Activated CD4-positive, alpha-beta memory T cell treated with anti-CD3 and anti-CD28 coated beads, Interleukin-2, amount 10 ng/mL, durations not matched to agents 7 days and 5 days (primary cell): ENCODE data around the gene SEC22A. TPM values are rescaled to one million over a fixed set of nuclear protein-coding genes. Genes with fewer than 3 reads are reported as not detected.

Experiments
- CTCF ChIA-PET: fragments of 350-600 bp; sonication (Branson Sonifier 250); formaldehyde crosslinking; loops from one replicate; lab custom pipeline; 2021; ENCODE audit warnings: antibody characterized with exemption, inconsistent platforms; lab: Charles Lee
- POLR2A ChIA-PET: fragments of 350-600 bp; sonication (Branson Sonifier 250); formaldehyde crosslinking; loops from one replicate; lab custom pipeline; 2021; ENCODE audit warnings: antibody characterized with exemption; lab: Charles Lee
- DNase-seq: peaks from one replicate; pipeline ENCODE4 v3.0.0-alpha.2; 2020
- H3K27ac Mint-ChIP-seq: one replicate; pipeline ENCODE4 v1.8.0; 2021; ENCODE audit warnings: mild to moderate bottlenecking, mixed read lengths
- H3K27me3 Mint-ChIP-seq: one replicate; pipeline ENCODE4 v1.8.0; 2021; ENCODE audit warnings: mixed read lengths
- H3K36me3 Mint-ChIP-seq: one replicate; pipeline ENCODE4 v1.8.0; 2021; ENCODE audit warnings: low read depth, mixed read lengths
- H3K4me1 Mint-ChIP-seq: one replicate; pipeline ENCODE4 v1.8.0; 2021; ENCODE audit warnings: mixed read lengths
- H3K4me3 Mint-ChIP-seq: one replicate; pipeline ENCODE4 v1.8.0; 2021; ENCODE audit warnings: mild to moderate bottlenecking, mixed read lengths
- H3K9me3 Mint-ChIP-seq: one replicate; pipeline ENCODE4 v1.8.0; 2021; ENCODE audit warnings: mixed read lengths
- total RNA-seq, 2 experiments: library from RNA; stranded (reverse); gene quantifications; one replicate each; pipeline ENCODE4 v1.2.3, GENCODE V29; 2021

SEC22A gene
- total RNA-seq, 2 experiments from 2014 or later = 18.0 to 18.6 TPM

DNA sequence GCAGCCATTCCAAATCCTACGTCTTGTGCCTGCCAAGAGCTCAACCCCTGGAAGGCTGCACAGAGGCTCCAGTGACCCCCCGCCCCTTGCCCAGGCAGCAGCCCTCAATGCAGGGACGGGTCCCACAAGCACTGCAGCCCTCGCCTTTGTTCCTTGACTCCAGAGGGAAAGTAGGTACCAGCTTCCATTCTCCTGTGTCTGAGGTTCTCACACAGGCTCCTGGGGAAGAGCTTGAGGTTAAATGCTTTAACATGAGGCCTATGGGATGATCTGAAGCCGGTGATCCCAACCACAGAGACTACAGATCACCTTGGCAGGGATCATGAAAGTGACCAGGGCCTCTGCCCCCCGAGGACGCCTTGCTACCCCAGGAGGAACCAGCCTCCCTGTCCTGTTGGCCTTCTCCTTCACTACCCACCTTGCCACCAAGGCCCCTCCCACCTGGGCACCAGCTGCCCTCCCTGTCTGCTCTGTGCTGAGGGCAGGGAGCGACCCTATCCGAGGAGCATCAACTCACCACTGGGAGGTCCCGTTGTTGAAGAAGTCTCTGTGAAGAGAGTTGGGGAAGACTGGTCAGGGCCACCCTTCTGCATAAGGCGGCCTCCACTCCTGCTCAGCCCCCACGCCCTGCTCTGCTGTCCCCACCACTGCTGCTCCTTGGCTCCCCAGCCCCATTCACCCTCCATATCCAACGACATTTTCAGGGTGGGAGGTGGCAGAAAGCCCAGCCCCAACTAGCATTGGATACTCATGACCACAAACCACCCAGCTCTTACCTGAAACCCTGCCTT lies 95.3 kb downstream of the SEC22A start:
- Mint-ChIP-seq H3K27me3 (no peaks in the 10 kb centered on the region), H3K9me3 (no peaks in the 10 kb centered on the region), H3K27ac (no peak overlapping the region), H3K36me3 (no peaks in the 10 kb centered on the region), H3K4me1 (no peaks in the 10 kb centered on the region), H3K4me3 (no peak overlapping the region)
- DNase-seq = no peak
- ChIA-PET CTCF (no interaction called here), POLR2A (no interaction called here)

DNA sequence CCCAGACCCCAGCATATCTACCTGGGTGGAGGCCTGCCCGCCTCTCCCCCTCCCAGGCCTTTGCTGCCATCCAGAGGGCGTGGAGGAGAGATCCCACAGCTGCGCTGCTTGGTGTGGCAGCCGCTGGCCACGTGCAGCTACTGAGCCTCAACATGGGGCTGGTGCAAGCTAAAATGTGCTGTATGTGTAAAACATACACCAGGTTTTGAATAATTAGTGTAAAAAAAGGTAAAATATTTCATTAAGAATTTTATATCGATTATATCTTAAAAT lies 95.8 kb downstream of the SEC22A start:
- CTCF ChIA-PET = interaction anchor here (0.6 kb wide), 1 partner anchor 76 kb away, joined by 3 read pairs; no protein-coding TSS in a partner anchor
- H3K4me3 Mint-ChIP-seq = no peak overlapping the region
- DNase-seq = no peak
- H3K27ac Mint-ChIP-seq = no peak overlapping the region
- no peaks in the 10 kb centered on the region for H3K36me3 Mint-ChIP-seq
- no peaks in the 10 kb centered on the region for H3K4me1 Mint-ChIP-seq
- POLR2A ChIA-PET = no interaction called here
- H3K9me3 Mint-ChIP-seq = no peaks in the 10 kb centered on the region
- H3K27me3 Mint-ChIP-seq = no peaks in the 10 kb centered on the region

DNA sequence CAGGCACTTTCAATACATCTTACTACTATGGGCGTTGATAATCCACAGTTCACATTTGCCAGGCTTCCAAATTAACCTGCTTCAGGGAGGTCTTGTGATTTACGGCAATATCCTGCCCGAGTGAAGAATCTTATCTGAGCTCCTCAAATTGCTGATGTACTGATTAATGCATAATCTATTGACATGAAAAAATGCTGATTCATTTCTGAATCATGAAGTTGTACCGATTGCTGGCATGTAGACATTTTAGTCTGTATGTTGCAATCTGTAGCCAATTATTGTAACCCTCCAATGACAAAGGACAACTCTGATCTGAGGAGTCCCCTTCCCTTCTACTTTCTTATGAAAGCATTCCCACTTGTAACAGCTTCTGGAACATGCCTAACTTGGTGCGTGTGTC lies 97.2 kb downstream of the SEC22A start:
- Mint-ChIP-seq H3K4me3 (no peak overlapping the region), H3K9me3 (no peaks in the 10 kb centered on the region), H3K36me3 (no peaks in the 10 kb centered on the region), H3K4me1 (no peaks in the 10 kb centered on the region), H3K27ac (no peak overlapping the region), H3K27me3 (no peaks in the 10 kb centered on the region)
- POLR2A ChIA-PET = no interaction called here
- DNase-seq = no peak
- CTCF ChIA-PET = no interaction called here

DNA sequence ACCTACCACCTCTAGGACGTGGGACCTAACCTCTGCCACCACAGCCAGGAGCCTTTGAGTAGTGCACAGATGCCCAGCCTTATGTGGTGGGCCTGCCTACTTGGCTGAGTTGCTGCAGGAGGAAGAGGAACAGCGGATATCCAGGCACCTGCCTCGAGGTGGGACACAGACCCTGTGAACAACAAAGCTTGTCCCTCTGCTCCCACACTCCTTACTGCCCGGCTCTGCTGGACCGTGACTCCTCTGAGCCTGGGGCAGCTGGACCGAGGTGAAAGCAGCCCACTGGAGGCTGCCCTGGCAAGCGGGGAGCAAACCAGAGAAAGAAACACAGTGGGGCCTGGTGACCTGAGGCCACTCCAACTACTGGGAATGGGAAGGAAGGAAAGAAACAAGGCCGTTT lies 97.8 kb downstream of the SEC22A start:
- H3K27me3 Mint-ChIP-seq = no peaks in the 10 kb centered on the region
- no peak for DNase-seq
- no peaks in the 10 kb centered on the region for H3K36me3 Mint-ChIP-seq
- H3K4me3 Mint-ChIP-seq = no peak overlapping the region
- POLR2A ChIA-PET = no interaction called here
- H3K27ac Mint-ChIP-seq = no peak overlapping the region
- CTCF ChIA-PET = no interaction called here
- no peaks in the 10 kb centered on the region for H3K4me1 Mint-ChIP-seq
- H3K9me3 Mint-ChIP-seq = no peaks in the 10 kb centered on the region

DNA sequence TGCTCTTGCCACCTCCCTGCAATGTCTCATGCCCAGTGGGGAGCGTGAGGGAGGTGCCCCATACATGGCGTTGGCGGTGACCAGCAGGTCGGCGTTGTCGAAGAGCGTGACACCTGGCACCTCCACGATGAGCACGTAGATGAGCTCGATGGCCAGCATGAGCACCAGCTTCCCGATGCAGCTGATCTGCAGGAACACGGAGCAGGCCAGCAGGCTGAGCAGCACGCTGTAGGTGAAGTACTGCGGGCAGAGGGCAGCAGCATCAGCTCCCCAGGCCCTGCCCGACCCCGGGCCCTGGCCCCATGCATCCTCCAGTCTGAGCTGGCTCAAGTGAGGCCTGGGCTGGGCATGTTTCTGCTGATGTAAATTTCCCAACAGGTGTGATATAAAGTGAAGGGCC lies 98.3 kb downstream of the SEC22A start:
- Mint-ChIP-seq H3K9me3 (no peaks in the 10 kb centered on the region), H3K27me3 (no peaks in the 10 kb centered on the region), H3K4me3 (no peak overlapping the region), H3K36me3 (no peaks in the 10 kb centered on the region), H3K27ac (no peak overlapping the region), H3K4me1 (no peaks in the 10 kb centered on the region)
- POLR2A ChIA-PET = no interaction called here
- no peak for DNase-seq
- CTCF ChIA-PET = no interaction called here

DNA sequence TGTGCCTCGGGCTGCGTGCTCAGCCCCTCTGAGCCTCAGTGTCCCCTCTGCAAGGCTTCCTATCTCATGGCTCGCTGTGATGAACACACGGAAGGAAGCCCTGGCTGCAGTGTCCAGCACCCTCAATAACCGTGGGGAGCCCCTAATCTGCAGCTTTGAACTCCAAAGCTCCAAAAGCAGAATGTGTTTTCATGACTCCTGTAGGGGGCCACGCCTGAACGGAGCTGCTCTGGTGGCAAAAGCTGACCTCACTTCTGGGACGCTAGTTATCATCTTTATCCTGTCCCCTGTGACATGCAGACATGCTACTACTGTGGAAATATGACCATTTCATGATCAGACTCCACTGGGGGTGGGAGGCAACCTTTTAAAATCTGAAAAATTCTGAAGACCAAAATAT lies 98.8 kb downstream of the SEC22A start:
- Mint-ChIP-seq H3K27ac (no peak overlapping the region), H3K4me1 (no peaks in the 10 kb centered on the region), H3K27me3 (no peaks in the 10 kb centered on the region), H3K9me3 (no peaks in the 10 kb centered on the region), H3K4me3 (no peak overlapping the region), H3K36me3 (no peaks in the 10 kb centered on the region)
- CTCF ChIA-PET = interaction anchor here (0.5 kb wide), 1 partner anchor 522 kb away, joined by 3 read pairs; no protein-coding TSS in a partner anchor
- DNase-seq = no peak
- POLR2A ChIA-PET = no interaction called here

DNA sequence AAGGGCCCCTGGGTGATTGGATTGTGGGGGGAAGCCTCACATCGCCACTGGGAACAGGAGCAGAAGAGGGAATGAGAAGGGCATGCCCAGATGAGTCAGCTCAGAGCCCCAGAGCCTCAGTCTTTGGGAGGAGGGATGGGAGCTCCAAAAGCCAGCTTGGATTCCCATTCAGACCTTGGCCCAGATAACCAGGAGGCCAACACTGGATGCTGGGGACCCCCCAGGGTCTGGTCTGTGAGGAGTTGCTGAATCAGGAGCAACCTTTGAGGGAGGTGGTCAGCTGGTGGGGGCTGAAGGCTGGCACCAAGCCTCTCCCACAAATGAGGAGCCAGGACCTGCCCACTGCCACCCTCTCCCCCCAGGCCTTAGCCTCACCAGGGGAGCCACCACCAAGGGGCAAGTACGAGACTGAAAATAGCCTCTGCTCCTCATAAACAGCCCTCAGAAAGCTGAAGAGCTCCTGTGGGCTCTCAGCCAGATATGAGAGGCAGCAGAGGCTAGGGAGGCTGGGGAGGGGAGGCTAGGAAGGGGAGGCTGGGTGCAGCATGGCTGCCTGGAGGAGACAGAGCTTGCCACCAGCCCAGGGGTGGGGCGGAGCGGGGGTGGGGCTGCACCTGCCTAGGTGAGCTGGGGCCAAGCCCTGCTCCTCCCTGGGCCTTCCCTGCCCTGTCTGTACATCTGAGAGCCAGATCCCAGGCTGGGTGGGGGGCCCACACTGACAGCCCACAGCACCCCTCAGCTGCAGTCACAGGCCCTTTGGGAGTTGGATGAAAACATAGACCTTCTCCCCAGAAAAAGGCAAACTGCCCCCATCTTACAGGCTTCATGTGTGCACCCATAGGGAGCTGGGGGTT lies 99.8 kb downstream of the SEC22A start:
- no peak overlapping the region for H3K4me3 Mint-ChIP-seq
- CTCF ChIA-PET = no interaction called here
- H3K27me3 Mint-ChIP-seq = peaks cover under 1% of the 10 kb centered on the region
- H3K27ac Mint-ChIP-seq = no peak overlapping the region
- no peak for DNase-seq
- POLR2A ChIA-PET = no interaction called here
- H3K36me3 Mint-ChIP-seq = no peaks in the 10 kb centered on the region
- no peaks in the 10 kb centered on the region for H3K4me1 Mint-ChIP-seq
- H3K9me3 Mint-ChIP-seq = no peaks in the 10 kb centered on the region

DNA sequence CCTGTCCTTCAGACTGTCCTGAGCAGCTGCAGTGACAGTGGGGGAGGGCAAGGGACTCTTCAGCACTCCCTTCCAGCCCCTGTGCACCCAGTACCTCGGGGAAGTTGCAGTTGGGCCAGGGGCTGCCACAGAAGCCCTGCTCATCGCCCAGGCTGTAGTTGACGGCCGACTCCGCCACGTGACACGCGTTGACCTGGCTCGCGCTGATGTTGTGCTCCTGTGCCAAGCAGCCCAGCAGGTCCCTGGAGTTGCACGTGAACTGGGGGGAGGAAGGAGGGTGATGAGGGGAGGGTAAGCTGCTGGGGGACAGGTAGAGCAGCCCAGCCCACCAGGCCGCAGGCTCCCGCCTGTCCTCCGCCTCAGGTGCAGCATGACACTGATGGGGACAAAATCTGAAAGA lies 101.2 kb downstream of the SEC22A start:
- POLR2A ChIA-PET = no interaction called here
- CTCF ChIA-PET = no interaction called here
- DNase-seq = no peak

DNA sequence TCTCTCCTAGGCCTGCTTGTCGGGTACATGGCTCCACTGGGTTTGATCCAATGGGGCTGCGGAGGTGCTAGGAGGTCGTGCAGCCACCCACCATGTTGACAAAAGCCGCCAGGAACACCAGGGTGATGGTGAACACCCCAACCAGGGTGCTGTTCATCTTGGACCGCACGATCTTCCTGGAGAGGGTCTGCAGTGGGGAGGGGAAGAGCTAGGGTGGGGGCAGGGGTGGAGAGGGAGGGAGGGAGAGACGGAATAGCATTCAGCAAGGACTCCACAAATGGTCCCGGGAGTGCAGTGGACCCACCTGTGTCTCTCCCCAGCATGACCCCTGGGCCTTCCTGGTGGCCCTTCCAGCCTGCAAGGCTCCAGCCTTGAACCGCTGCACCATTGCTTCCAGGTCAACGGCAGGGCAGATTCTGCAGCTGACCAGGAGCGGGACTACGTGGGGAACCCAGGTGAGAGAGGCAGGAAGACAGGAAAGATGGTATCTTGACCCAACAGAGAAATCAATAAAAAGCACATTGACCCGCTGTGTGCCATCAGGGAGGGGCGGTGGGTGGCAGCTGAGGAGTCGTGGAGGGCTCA lies 102.3 kb downstream of the SEC22A start:
- DNase-seq = no peak
- no peak overlapping the region for H3K27ac Mint-ChIP-seq
- peaks cover 11% of the 10 kb centered on the region for H3K27me3 Mint-ChIP-seq
- POLR2A ChIA-PET = no interaction called here
- H3K4me1 Mint-ChIP-seq = no peaks in the 10 kb centered on the region
- CTCF ChIA-PET = no interaction called here
- H3K9me3 Mint-ChIP-seq = no peaks in the 10 kb centered on the region
- no peaks in the 10 kb centered on the region for H3K36me3 Mint-ChIP-seq
- H3K4me3 Mint-ChIP-seq = no peak overlapping the region

More for the DNA sequence above, 101.2 kb downstream of the SEC22A start:
- no peak overlapping the region for H3K27ac Mint-ChIP-seq
- peaks cover 8% of the 10 kb centered on the region for H3K27me3 Mint-ChIP-seq
- H3K4me3 Mint-ChIP-seq = no peak overlapping the region
- no peaks in the 10 kb centered on the region for H3K9me3 Mint-ChIP-seq
- no peaks in the 10 kb centered on the region for H3K4me1 Mint-ChIP-seq
- no peaks in the 10 kb centered on the region for H3K36me3 Mint-ChIP-seq

DNA sequence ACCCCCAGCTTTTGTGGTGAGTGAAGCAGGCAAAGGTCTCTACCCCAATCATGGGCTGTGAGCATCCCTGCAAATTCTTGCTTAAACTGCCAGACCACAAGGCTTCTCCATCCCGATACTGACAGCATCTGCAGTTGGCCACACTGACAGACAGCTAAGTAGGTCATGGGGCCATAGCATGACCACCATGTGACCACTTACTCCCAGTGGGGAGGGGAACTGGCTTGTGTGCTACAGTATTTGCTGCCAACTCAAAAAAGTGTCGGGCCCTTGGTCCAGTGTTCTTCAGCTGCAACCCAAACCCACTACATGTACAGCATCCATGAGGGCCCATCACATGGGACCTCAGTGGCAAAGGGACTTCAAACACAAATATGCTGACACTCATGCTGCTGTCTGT lies 103.4 kb downstream of the SEC22A start:
- ChIA-PET POLR2A (no interaction called here), CTCF (no interaction called here)
- Mint-ChIP-seq H3K27ac (no peak overlapping the region), H3K4me3 (no peak overlapping the region), H3K36me3 (no peaks in the 10 kb centered on the region), H3K27me3 (peaks cover 11% of the 10 kb centered on the region), H3K4me1 (no peaks in the 10 kb centered on the region), H3K9me3 (no peaks in the 10 kb centered on the region)
- no peak for DNase-seq

DNA sequence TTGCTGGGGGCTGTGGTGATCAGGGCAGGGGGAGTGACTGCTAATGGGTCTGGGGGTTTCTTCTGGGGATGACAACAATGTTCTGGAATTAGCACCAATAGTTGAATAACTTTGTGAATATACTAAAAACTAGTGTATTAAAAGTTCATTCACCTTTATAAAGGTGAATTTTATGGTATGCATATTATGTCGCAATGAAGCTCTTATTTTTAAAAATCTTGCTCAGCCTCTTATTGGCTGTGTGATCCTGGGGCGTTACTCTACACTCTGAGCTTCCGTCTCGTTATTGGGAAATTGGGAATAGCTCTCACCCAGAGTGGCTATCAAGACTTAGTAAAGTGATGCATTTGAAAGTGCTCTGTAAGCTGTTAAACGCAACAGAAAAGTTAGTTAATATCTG lies 105.3 kb downstream of the SEC22A start:
- no peak overlapping the region for H3K27ac Mint-ChIP-seq
- H3K27me3 Mint-ChIP-seq = peaks cover 11% of the 10 kb centered on the region
- no peaks in the 10 kb centered on the region for H3K36me3 Mint-ChIP-seq
- no peaks in the 10 kb centered on the region for H3K4me1 Mint-ChIP-seq
- DNase-seq = no peak
- no peak overlapping the region for H3K4me3 Mint-ChIP-seq
- ChIA-PET POLR2A (no interaction called here), CTCF (no interaction called here)
- H3K9me3 Mint-ChIP-seq = no peaks in the 10 kb centered on the region

DNA sequence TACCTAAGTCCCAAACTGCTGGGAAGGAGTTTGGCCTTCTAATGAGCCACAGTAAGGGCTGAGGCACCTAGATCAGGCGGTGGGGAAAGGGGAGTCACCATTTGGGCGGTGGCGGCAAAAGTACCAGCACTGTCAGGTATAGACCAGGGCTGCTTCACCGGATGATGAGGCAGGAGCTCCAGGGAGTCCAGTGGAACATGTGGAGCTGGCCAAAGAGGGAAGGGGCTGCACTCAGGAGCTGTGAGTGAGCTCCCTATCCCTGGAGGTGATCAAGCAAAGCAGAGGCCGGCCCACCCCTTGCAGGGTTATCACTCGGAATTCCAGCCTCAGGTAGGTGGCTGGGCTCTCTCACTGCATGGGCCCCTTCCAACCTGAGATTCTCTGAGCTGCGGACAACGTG lies 108.4 kb downstream of the SEC22A start:
- no peak overlapping the region for H3K27ac Mint-ChIP-seq

DNA sequence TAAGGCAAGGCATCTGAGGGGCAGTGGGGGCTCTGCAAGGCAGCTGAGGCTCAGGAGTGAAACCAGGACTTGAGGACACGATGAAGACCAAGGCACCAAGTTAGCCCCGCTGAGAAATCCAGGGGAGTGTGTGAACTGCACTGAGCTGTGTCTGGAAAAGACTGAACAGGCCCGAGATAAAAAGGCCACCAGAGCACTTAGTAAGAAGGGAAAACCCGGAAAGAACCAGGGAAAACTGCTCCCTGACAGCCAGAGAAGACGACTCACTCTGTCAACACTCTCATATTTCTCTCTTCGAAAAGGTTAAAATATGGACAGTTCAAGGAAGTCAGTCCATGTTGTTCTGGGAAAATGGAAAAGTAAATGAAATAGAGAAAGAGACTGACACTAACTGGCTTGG lies 109.0 kb downstream of the SEC22A start:
- H3K27ac Mint-ChIP-seq = no peak overlapping the region
- H3K4me1 Mint-ChIP-seq = no peaks in the 10 kb centered on the region
- POLR2A ChIA-PET = no interaction called here
- H3K9me3 Mint-ChIP-seq = no peaks in the 10 kb centered on the region
- CTCF ChIA-PET = no interaction called here
- no peaks in the 10 kb centered on the region for H3K36me3 Mint-ChIP-seq
- no peak overlapping the region for H3K4me3 Mint-ChIP-seq
- DNase-seq = no peak
- H3K27me3 Mint-ChIP-seq = peaks cover 20% of the 10 kb centered on the region

More for the DNA sequence above, 108.4 kb downstream of the SEC22A start:
- no peaks in the 10 kb centered on the region for H3K36me3 Mint-ChIP-seq
- H3K4me1 Mint-ChIP-seq = no peaks in the 10 kb centered on the region
- peaks cover 19% of the 10 kb centered on the region for H3K27me3 Mint-ChIP-seq
- POLR2A ChIA-PET = no interaction called here
- no peaks in the 10 kb centered on the region for H3K9me3 Mint-ChIP-seq
- H3K4me3 Mint-ChIP-seq = no peak overlapping the region
- no peak for DNase-seq
- CTCF ChIA-PET = no interaction called here
